Nephron progenitor cell (in vitro differentiated cells): ENCODE measurements around the gene OSGIN1.

Source experiments
- DNase-seq: peaks from one replicate; pipeline ENCODE4 v3.0.0; 2021
- H3K27ac Mint-ChIP-seq: 2 replicates; pipeline ENCODE4 v1.8.0; 2021; ENCODE audit warnings: mild to moderate bottlenecking, moderate library complexity, mixed read lengths
- H3K27me3 Mint-ChIP-seq: 2 replicates; pipeline ENCODE4 v1.8.0; 2021; ENCODE audit warnings: mild to moderate bottlenecking, low read depth, mixed read lengths; ENCODE audit not compliant: poor library complexity
- H3K36me3 Mint-ChIP-seq: 2 replicates; pipeline ENCODE4 v1.8.0; 2021; ENCODE audit warnings: low read depth, mixed read lengths
- H3K4me1 Mint-ChIP-seq: 2 replicates; pipeline ENCODE4 v1.8.0; 2021; ENCODE audit warnings: mixed read lengths
- H3K4me3 Mint-ChIP-seq: 2 replicates; pipeline ENCODE4 v1.8.0; 2021; ENCODE audit warnings: mild to moderate bottlenecking, moderate library complexity, mixed read lengths
- H3K9me3 Mint-ChIP-seq: 2 replicates; pipeline ENCODE4 v1.8.0; 2021; ENCODE audit warnings: mild to moderate bottlenecking, moderate library complexity, mixed read lengths
- CTCF ChIP-seq: fragments of 200-600 bp; sonication (generic); IDR thresholded peaks from 2 replicates; pipeline ENCODE4 v1.5.0; 2021; ENCODE audit warnings: antibody characterized with exemption

OSGIN1 gene

DNA sequence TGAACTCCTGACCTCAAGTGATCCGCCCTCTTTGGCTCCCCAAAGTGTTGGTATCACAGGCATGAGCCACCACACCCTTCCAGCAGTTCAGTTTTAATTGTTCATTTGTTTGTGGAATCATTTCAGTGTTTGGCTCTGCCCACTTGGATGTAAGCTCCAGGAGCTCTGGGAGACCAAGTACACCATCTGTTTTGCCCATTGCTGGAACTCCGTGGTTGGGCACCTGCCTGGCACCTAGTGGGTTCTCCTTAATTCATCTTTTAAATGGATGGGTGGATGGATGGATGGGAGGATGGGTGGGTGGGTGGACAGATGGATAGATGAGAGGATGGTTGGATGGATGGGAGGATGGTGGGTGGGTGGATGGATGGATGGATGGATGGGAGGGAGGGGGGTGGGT is 14.1 kb downstream of the OSGIN1 start:
- Mint-ChIP-seq H3K27ac (no peak overlapping the region), H3K27me3 (peaks cover 32% of the 10 kb centered on the region), H3K4me3 (peak overlapping the region; percentile 45), H3K4me1 (peaks cover 11% of the 10 kb centered on the region), H3K36me3 (no peaks in the 10 kb centered on the region), H3K9me3 (no peaks in the 10 kb centered on the region)
- DNase-seq, result no peak
- no peak for TF ChIP-seq CTCF

GRCh38 chr16:83967838-83968305 is 14.8 kb downstream of the OSGIN1 start, which contains the start of gene NECAB2:
TSS of gene NECAB2 (plus strand) at chr16:83968244. CDS start at chr16:83968649, 405 bp downstream.
- peak; percentile 79 for DNase-seq
- Mint-ChIP-seq H3K4me1 (peaks cover 11% of the 10 kb centered on the region), H3K4me3 (peak within 1 kb of the TSS; percentile 86), H3K27me3 (peaks cover 32% of the 10 kb centered on the region), H3K27ac (no peak within 1 kb of the TSS), H3K9me3 (no peaks in the 10 kb centered on the region), H3K36me3 (no peaks in the 10 kb centered on the region)
- peak; percentile 49 for TF ChIP-seq CTCF

DNA sequence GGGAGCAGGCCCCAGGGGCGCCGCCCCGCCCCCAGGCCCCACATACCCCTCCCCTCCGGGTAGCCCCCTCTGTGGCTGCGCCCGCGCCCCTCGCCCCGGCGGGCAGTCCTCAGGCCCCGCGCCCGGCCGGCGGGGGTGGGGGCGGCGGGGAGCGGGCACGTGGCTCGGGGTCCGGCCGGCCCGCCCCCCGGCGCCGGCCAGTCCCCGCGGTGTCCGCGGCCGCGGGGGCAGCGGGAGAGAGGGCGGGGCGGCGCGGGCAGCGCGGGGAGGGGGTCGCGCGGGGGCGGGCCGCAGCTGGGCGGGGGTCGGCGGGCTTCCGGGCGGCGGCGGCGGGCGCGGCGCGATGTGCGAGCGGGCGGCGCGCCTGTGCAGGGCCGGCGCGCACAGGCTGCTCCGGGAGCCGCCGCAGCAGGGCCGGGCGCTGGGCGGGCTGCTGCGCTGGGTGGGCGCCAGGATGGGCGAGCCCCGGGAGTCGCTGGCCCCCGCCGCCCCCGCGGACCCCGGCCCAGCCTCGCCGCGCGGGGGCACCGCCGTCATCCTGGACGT is 15.3 kb downstream of the OSGIN1 start:
- peaks cover 11% of the 10 kb centered on the region for H3K4me1 Mint-ChIP-seq
- peak overlapping the region; percentile 85 for H3K4me3 Mint-ChIP-seq
- no peak for TF ChIP-seq CTCF

GRCh38 chr16:83968891-83969649 is 16.0 kb downstream of the OSGIN1 start:
- no peak overlapping the region for H3K27ac Mint-ChIP-seq

More for the DNA sequence above, 15.3 kb downstream of the OSGIN1 start:
- H3K36me3 Mint-ChIP-seq, result no peaks in the 10 kb centered on the region
- peaks cover 32% of the 10 kb centered on the region for H3K27me3 Mint-ChIP-seq
- H3K9me3 Mint-ChIP-seq, result no peaks in the 10 kb centered on the region
- H3K27ac Mint-ChIP-seq, result no peak overlapping the region
- peak; percentile 70 for DNase-seq

GRCh38 chr16:83969771-83970429 is 16.9 kb downstream of the OSGIN1 start:
- Mint-ChIP-seq H3K4me1 (peaks cover 11% of the 10 kb centered on the region), H3K36me3 (no peaks in the 10 kb centered on the region), H3K27ac (no peak overlapping the region), H3K27me3 (peaks cover 32% of the 10 kb centered on the region), H3K9me3 (no peaks in the 10 kb centered on the region), H3K4me3 (peak overlapping the region; percentile 86)
- TF ChIP-seq CTCF, result no peak
- no peak for DNase-seq

More at GRCh38 chr16:83968891-83969649, 16.0 kb downstream of the OSGIN1 start:
- peak overlapping the region; percentile 86 for H3K4me3 Mint-ChIP-seq
- no peaks in the 10 kb centered on the region for H3K36me3 Mint-ChIP-seq
- H3K27me3 Mint-ChIP-seq, result peaks cover 32% of the 10 kb centered on the region
- DNase-seq, result peak; percentile 25
- no peak for TF ChIP-seq CTCF
- no peaks in the 10 kb centered on the region for H3K9me3 Mint-ChIP-seq
- peaks cover 11% of the 10 kb centered on the region for H3K4me1 Mint-ChIP-seq
